ENCODE results near the gene ASPSCR1. TPM values are rescaled to one million over a fixed set of nuclear protein-coding genes. Genes with fewer than 3 reads are reported as not detected.
A peak's percentile ranks its signal among the peaks of the same experiment; 100 is the strongest.

ASPSCR1 gene
- total and polyA plus RNA-seq, 2 of the 13 experiments (the other 11 are each of a cell fraction or from before 2014, with no cell fraction given), result 274 to 314 TPM

DNA sequence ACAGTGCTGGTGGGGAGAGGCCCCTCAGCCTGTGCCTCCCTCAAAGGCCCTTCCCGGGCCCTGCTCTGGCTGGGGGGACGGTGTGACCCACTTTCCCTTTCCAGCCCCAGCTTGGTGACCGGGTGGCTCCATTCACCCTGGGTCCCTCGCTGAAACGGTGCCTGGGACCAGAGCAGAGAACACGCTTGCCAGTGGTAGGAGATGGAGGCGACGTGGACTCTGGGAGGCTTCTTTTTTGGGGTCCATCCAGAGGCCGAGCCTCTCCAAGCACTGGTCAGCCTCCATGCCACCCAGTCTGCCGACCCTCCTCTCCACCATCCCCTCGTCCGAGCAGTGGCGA, 37.5 kb downstream of the ASPSCR1 start:
- H3K4me3 ChIP-seq (replicated peaks in 1 of 3; ENCODE audit: insufficient read depth in 1 of 3, low read depth in 2 of 3, low read length in 3 of 3), result no peak overlapping the region
- intact Hi-C loops (cut with micrococcal nuclease; ENCODE audit: unreplicated experiment) (no loop called here), in situ Hi-C loops (cut with HindIII; ENCODE audit: extremely low pct_ligation_motif_present, low pct_unique_long_range_greater_than_20kb) (no loop called here)
- no peak for ATAC-seq
- WGBS (ENCODE audit: low lambda C conversion rate), result 98% methylated on average over 9 of the region's 13 CpGs
- H3K4me1 ChIP-seq (ENCODE audit: insufficient read depth, low read length), result peaks cover 98% of the 10 kb centered on the region
- peaks cover 31% of the 10 kb centered on the region in 2 experiments for H3K36me3 ChIP-seq (replicated peaks in 1 of 2; ENCODE audit: control insufficient read depth in 1 of 2, insufficient read depth in 2 of 2, low read length in 2 of 2)
- DNase-seq (ENCODE audit: low spot score), result no peak
- FAIRE-seq, result no peak
- H3K9ac ChIP-seq (ENCODE audit: insufficient read depth, low read depth, low read length), result peak overlapping the region; percentile 53
- H3K79me2 ChIP-seq (ENCODE audit: insufficient read depth, low read length), result peaks cover 1% of the 10 kb centered on the region
- H2AFZ ChIP-seq (ENCODE audit: low read length), result no peak overlapping the region
- H3K27me3 ChIP-seq (ENCODE audit: control insufficient read depth in 1 of 2, insufficient read depth in 2 of 2, low read length in 2 of 2), result no peaks in the 10 kb centered on the region
- POLR2A ChIA-PET, result interaction anchor here (0.7 to 14.1 kb wide), 7 partner anchors 8 to 61 kb away, joined by 3 to 470 read pairs (median 8); partner anchors contain the start of genes CENPX, LRRC45 and NOTUM
- peak overlapping the region; percentile 68 for H3K27ac ChIP-seq (ENCODE audit: extremely low read length, insufficient read depth, low read length)
- H3K9me3 ChIP-seq (ENCODE audit: low read length), result no peaks in the 10 kb centered on the region
- H4K20me1 ChIP-seq (ENCODE audit: insufficient read depth, low read length), result no peaks in the 10 kb centered on the region
- no peak overlapping the region for H3K4me2 ChIP-seq (ENCODE audit: low read depth, low read length)
- CTCF ChIA-PET (ENCODE audit: low intra/inter-chr PET ratio, low total read pairs), result no interaction called here
- no TSS peak for BruUV-seq (replicated peaks)
- 0 out of 2 replicates have a peak, but pooled peaks have one; percentile 49 for TF ChIP-seq ZNF543 (CRISPR knock-in tag; IDR thresholded peaks at IDR 0.05)
- TF ChIP-seq, protein P1, sequence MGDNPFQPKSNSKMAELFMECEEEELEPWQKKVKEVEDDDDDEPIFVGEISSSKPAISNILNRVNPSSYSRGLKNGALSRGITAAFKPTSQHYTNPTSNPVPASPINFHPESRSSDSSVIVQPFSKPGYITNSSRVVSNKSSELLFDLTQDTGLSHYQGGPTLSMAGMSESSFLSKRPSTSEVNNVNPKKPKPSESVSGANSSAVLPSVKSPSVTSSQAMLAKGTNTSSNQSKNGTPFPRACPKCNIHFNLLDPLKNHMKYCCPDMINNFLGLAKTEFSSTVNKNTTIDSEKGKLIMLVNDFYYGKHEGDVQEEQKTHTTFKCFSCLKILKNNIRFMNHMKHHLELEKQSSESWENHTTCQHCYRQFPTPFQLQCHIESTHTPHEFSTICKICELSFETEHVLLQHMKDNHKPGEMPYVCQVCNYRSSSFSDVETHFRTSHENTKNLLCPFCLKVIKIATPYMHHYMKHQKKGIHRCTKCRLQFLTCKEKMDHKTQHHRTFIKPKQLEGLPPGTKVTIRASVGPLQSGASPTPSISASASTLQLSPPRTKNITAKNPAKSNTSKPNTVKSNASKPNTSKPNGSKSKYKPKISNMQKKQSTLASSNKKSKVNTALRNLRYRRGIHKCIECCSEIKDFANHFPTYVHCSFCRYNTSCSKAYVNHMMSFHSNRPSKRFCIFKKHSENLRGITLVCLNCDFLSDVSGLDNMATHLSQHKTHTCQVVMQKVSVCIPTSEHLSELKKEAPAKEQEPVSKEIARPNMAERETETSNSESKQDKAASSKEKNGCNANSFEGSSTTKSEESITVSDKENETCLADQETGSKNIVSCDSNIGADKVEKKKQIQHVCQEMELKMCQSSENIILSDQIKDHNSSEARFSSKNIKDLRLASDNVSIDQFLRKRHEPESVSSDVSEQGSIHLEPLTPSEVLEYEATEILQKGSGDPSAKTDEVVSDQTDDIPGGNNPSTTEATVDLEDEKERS (CRISPR knock-in tag; IDR thresholded peaks at IDR 0.05), result no peak
- TF ChIP-seq NFKBIZ (CRISPR knock-in tag; IDR thresholded peaks at IDR 0.05), result no peak
- no peak for TF ChIP-seq CEBPB (IDR thresholded peaks at IDR 0.05; ENCODE audit: borderline replicate concordance, low read depth, low read length)
- TF ChIP-seq SMARCE1 (IDR thresholded peaks at IDR 0.05; ENCODE audit: borderline replicate concordance), result no peak
- no peak for TF ChIP-seq ZNF343 (CRISPR knock-in tag; IDR thresholded peaks at IDR 0.05)
- peak; percentile 19 for TF ChIP-seq AGO2 (optimal IDR thresholded peaks at IDR 0.05; ENCODE audit: low read depth, low read length)
- TF ChIP-seq DPF2 (CRISPR knock-in tag; IDR thresholded peaks at IDR 0.05; ENCODE audit: borderline replicate concordance, low read depth), result 0 out of 2 replicates have a peak, but pooled peaks have one; percentile 24
- no peak for TF ChIP-seq PHF5A (CRISPR knock-in tag; IDR thresholded peaks at IDR 0.05; ENCODE audit: low read depth, unreplicated experiment)
- no peak for TF ChIP-seq CCDC6 (CRISPR knock-in tag; IDR thresholded peaks at IDR 0.05)
- no peak for TF ChIP-seq ZKSCAN5 (CRISPR knock-in tag; IDR thresholded peaks at IDR 0.05)
- TF ChIP-seq PCBP1 (IDR thresholded peaks at IDR 0.05; ENCODE audit: borderline replicate concordance, low read depth, low read length), result no peak
- no peak for TF ChIP-seq ZNF749 (CRISPR knock-in tag; IDR thresholded peaks at IDR 0.05; ENCODE audit: borderline replicate concordance)
- TF ChIP-seq ZC3H13 (CRISPR knock-in tag; IDR thresholded peaks at IDR 0.05), result peak; percentile 4; the same call in 1 of the 2 replicates
- TF ChIP-seq SIX4 (CRISPR knock-in tag; IDR thresholded peaks at IDR 0.05), result no peak
- TF ChIP-seq ZNF496 (CRISPR knock-in tag; IDR thresholded peaks at IDR 0.05; ENCODE audit: insufficient replicate concordance), result no peak
- TF ChIP-seq HOXD1 (CRISPR knock-in tag; IDR thresholded peaks at IDR 0.05), result no peak
- TF ChIP-seq, protein P2, sequence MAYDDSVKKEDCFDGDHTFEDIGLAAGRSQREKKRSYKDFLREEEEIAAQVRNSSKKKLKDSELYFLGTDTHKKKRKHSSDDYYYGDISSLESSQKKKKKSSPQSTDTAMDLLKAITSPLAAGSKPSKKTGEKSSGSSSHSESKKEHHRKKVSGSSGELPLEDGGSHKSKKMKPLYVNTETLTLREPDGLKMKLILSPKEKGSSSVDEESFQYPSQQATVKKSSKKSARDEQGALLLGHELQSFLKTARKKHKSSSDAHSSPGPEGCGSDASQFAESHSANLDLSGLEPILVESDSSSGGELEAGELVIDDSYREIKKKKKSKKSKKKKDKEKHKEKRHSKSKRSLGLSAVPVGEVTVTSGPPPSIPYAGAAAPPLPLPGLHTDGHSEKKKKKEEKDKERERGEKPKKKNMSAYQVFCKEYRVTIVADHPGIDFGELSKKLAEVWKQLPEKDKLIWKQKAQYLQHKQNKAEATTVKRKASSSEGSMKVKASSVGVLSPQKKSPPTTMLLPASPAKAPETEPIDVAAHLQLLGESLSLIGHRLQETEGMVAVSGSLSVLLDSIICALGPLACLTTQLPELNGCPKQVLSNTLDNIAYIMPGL (CRISPR knock-in tag; IDR thresholded peaks at IDR 0.05; ENCODE audit: borderline replicate concordance in 1 of 2, low read depth in 1 of 2), result no peak
- TF ChIP-seq, protein P3, sequence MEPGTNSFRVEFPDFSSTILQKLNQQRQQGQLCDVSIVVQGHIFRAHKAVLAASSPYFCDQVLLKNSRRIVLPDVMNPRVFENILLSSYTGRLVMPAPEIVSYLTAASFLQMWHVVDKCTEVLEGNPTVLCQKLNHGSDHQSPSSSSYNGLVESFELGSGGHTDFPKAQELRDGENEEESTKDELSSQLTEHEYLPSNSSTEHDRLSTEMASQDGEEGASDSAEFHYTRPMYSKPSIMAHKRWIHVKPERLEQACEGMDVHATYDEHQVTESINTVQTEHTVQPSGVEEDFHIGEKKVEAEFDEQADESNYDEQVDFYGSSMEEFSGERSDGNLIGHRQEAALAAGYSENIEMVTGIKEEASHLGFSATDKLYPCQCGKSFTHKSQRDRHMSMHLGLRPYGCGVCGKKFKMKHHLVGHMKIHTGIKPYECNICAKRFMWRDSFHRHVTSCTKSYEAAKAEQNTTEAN (CRISPR knock-in tag; conservative IDR thresholded peaks at IDR 0.05), result no peak
- peak; percentile 6 for TF ChIP-seq RBM22 (optimal IDR thresholded peaks at IDR 0.05; ENCODE audit: low read length)
